Measurements from ENCODE around the gene ST8SIA1.

DNA sequence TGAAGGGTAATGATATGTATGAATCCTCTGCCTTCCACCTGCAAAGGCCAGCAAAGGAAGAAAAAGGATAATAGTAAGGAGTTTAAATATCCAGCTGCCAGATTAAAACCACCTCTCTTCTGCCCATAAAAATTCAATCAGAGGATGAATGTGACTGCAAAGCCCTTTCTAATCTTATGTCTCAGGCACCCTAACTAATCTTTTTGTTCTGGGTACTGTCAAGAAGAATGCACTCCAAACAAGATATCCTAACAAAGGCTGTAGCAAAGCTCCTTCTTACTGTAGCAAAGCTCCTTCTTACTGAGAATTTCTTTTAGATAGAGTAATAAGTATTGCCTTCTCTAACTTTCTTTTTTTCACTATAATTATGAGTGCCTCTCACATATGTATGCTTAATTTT, 91.8 kb downstream of the ST8SIA1 start:
- TF ChIP-seq, protein P1, sequence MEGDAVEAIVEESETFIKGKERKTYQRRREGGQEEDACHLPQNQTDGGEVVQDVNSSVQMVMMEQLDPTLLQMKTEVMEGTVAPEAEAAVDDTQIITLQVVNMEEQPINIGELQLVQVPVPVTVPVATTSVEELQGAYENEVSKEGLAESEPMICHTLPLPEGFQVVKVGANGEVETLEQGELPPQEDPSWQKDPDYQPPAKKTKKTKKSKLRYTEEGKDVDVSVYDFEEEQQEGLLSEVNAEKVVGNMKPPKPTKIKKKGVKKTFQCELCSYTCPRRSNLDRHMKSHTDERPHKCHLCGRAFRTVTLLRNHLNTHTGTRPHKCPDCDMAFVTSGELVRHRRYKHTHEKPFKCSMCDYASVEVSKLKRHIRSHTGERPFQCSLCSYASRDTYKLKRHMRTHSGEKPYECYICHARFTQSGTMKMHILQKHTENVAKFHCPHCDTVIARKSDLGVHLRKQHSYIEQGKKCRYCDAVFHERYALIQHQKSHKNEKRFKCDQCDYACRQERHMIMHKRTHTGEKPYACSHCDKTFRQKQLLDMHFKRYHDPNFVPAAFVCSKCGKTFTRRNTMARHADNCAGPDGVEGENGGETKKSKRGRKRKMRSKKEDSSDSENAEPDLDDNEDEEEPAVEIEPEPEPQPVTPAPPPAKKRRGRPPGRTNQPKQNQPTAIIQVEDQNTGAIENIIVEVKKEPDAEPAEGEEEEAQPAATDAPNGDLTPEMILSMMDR (IDR thresholded peaks at IDR 0.05) = no peak
- TF ChIP-seq POLR2AphosphoS5 (IDR thresholded peaks at IDR 0.05) = no peak

Data from suprapubic skin (tissue), 3 donors.